ENCODE data around the gene MAIP1.
A peak's percentile ranks its signal among the peaks of the same experiment; 100 is the strongest.

Gene MAIP1

DNA sequence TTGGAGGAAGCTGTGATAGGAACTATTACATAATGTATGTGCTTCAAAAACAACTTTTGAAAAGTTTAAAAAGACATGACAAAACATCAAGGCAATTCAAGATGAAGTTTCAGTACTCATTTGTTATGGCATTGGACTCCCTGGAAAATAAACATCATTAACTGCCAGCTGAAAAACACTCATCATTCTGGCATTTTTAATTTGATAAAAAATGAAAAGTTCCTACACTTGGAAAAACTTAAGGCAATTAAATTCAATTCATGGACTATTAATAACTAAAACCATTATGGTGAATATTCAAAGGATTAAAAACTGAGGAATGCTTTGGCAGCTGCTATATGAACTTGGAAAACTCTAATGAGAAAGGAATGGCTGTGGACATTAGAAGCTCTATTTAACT is 8.5 kb upstream of the MAIP1 start:
- peak; percentile 18 for DNase-seq (ENCODE audit: low read depth, low spot score)

DNA sequence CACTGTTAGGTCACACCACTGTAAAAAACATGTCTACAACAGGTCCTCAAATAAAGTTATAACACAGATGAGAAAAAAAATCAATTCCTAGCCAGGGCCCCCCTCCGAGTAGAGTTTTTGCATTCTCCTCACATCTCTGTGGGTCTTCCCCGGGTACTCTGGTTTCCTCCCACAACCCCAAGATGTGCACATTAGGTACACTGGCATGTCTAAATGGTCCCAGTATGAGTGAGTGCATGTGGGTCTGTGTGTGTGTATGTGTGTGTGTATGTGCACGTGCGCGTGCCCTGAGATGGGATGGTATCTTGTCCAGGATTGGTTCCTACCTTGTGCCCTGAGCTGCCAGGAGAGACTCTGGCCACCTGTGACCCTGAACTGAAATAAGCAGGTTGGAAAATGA is 5.0 kb upstream of the MAIP1 start:
- DNase-seq (ENCODE audit: low read depth, low spot score) = no peak

GRCh38 chr2:199951023-199951422 is 4.4 kb upstream of the MAIP1 start:
- no peak for DNase-seq (ENCODE audit: low read depth, low spot score)

GRCh38 chr2:199955007-199955338 is 409 bp upstream of the MAIP1 start:
- no peak for DNase-seq (ENCODE audit: low read depth, low spot score)

DNA sequence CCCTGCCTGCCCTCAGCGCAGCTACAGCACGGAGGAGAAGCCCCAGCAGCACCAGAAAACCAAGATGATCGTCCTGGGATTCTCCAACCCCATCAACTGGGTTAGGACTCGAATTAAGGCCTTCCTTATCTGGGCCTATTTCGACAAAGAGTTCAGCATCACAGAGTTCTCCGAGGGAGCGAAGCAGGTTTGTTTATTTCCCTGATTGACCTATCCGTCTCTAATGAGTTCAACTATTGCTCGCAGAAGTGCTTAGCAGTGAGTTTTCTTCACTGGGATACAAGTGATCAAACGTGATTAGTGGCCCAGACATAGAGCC is 639 bp downstream of the MAIP1 start:
- DNase-seq (ENCODE audit: low read depth, low spot score) = no peak

DNA sequence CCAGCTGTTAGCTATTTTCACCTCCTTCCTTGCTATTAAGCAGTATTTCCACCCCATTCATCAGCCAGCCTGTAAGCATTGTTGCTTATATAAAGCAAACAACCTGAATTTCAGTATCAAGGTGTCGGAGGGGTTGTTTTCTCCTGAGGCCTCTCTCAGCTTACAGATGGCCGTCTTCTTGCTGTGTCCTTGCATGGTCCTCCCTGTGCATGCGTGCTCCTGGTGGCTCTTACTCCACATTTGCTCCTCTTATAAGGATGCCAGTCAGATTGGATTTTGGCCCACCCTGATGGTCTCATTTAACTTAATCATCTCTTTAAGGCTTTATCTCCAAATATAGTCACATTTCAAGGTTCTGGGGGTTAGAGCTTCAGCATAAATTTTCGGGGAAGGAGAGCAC is 2.6 kb downstream of the MAIP1 start:
- no peak for DNase-seq (ENCODE audit: low read depth, low spot score)

GRCh38 chr2:199962203-199962602 is 6.8 kb downstream of the MAIP1 start:
- DNase-seq (ENCODE audit: low read depth, low spot score) = no peak

DNA sequence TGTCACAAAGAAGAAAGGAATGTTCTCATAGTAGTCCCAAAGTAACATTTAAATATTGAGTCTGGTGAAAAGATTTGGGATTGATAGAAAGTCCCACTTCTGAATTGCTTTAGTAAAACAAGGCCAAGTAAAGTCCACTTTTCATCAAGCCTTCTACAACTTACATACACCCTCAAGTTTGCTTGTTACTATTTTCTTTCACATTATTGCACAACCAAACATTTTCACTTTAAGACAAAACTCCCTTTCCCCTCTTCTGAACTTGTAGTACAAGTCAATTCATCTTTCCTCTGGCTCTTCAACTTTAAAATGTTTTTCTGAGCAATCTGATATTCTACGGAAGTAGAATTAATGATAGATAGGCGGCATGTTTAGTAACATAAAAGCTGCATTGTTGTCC is 11.0 kb downstream of the MAIP1 start:
- DNase-seq (ENCODE audit: low read depth, low spot score) = no peak

DNA sequence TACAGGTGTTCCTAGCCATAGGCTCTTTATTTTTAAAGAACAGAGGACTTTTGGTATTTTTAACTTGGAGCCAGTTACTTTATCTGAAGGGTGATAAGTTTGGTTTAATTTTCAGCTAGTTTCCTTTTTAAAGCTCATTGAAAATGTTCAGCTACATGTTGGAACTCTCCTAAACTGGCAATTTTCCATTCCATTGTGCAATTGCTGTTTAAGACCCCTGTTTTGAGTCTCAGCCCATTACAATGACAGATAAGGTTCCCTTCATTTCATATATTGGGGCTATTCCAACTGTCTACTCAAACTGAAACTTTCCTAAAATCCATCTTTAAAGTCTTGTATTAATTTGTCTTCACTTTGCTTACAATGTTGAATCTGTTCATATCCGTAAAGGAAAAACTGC is 11.6 kb downstream of the MAIP1 start:
- no peak for DNase-seq (ENCODE audit: low read depth, low spot score)

- no peak for DNase-seq (ENCODE audit: low read depth, low spot score)
These were observed 12.7 kb downstream of the MAIP1 start for GRCh38 chr2:199968126-199968525.

DNA sequence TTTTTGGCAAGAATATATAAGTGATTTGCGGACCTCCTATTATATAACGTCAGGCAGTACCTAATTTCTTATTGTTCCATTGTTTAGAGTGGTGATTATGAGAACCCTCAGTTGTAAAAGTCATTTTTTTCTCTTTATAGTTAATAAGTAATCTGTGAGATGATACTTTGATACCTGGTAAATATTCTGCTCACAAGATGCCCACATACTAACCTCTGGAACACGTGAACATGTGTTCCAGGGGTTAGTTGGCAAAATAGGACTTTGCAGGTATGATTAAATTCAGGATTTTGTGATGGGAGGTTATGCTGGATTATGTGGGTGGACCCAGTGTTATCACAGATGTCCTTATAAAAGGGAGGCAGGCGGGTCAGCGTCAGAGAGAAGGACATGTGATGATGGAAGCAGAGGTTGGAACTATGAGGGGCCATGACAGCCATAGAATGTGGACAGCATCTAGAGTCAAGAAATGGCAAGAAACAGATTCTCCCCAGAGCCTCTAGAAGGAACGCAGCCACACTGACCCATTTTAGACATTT is 16.8 kb downstream of the MAIP1 start:
- no peak for DNase-seq (ENCODE audit: low read depth, low spot score)

GRCh38 chr2:199973703-199974102 is 18.3 kb downstream of the MAIP1 start:
- peak; percentile 65 for DNase-seq (ENCODE audit: low read depth, low spot score)

DNA sequence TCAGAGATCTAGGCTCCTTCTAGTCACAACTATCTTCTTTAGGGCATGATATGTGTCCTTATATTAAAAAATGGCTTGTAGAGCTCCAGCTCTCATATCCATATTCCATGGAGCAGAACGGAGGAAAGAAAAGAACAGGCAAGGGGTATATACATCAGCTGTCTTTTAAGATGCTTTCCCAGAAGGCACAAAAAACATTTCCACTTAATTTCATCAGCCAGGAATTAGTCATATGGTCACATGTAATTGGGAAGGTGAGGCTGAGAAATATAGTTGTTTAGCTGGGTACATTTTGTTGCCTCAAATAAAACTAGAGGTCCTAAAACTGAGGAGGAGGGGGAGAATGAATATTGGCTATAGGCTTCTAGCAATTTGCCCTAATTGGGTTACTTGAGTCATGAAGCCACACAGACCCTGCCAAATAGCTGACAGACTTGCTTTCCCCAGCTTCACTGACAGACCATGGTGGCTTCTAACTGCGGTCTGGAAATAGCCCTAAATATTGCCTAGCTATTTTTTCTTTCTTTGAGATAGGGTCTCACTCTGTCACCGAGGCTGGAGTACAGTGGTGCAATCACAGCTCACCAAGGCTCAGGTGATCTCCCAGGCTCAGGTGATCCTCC is 20.0 kb downstream of the MAIP1 start:
- DNase-seq (ENCODE audit: low read depth, low spot score) = no peak

DNA sequence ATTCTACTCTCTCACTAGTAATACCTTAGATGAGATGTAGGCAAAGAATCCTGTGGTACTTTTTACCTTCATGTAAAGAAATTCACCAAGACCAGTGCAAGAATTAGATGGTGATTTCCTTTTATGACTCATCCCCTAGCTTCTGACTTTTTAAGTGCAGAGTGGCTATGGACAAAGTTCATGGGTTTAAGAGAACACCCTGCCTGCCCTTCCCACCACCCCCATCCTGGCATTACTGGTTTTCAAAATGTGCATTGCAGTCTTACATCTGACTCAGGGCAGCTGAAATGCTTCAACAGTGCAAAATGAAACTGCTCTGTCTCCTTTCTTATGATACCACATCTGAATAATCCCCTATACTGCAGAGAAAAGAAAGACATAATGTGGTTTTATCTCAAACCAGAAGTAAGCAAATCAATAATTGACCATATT is 22.6 kb downstream of the MAIP1 start:
- DNase-seq (ENCODE audit: low read depth, low spot score) = peak; percentile 48

- no peak for DNase-seq (ENCODE audit: low read depth, low spot score)
These were observed 24.0 kb downstream of the MAIP1 start for GRCh38 chr2:199979398-199979797.

- DNase-seq (ENCODE audit: low read depth, low spot score) = peak; percentile 90
These were observed 24.6 kb downstream of the MAIP1 start for GRCh38 chr2:199979832-199980628.

DNA sequence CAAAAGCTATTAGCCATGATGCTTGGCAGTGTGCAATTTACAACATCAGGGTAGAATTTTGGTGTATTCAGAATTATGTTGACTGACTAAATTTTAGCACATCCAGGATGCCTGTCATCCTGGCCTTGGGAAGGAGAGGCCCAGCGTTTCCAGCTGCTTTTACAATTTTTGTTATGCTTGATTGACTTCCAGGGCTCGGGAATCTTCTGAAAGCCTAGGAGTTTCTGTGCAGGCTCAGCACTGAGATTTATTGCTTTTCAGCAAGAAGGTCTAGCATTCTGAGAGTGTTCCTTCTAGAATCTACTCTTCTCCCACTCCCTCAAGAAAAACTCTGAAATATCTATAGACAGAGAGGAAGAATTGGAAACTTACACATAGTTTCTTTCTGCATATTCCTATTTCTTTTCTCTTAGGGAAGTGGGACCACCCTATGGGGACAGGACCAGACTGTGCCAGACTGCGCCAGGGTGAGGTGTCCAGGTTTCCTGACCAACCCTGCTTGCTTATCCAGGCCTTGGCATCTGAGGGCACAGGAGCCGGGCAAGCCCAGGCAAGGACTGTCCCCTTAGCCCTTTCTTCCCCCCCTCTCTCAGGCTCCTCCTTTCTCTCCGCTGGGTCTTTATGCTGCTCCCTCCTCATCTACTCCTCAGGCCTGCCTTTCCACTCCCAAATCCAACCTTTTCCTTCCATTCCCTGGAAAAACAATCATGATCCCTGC is 26.9 kb downstream of the MAIP1 start:
- no peak for DNase-seq (ENCODE audit: low read depth, low spot score)

DNA sequence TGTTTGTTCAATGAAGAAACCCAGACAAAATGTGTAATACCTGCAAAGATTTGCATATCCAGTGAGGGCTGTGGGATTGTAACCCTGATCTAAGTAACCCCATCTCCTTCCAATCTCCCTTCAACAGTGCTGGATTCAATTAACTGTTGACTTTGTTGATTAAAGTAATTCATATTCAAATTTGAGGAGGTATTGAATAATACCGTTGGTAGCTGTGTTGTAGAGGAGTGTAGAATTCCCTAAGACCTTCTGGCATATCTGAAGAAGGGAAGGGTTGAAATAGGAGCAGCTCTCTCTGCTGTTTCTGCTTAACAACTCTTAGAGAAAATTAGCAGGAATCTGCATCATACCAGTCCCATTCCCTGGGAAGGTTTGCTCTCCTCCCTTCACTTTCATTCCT is 28.2 kb downstream of the MAIP1 start:
- no peak for DNase-seq (ENCODE audit: low read depth, low spot score)

- no peak for DNase-seq (ENCODE audit: low read depth, low spot score)
These were observed 28.8 kb downstream of the MAIP1 start for GRCh38 chr2:199984159-199984558.

DNA sequence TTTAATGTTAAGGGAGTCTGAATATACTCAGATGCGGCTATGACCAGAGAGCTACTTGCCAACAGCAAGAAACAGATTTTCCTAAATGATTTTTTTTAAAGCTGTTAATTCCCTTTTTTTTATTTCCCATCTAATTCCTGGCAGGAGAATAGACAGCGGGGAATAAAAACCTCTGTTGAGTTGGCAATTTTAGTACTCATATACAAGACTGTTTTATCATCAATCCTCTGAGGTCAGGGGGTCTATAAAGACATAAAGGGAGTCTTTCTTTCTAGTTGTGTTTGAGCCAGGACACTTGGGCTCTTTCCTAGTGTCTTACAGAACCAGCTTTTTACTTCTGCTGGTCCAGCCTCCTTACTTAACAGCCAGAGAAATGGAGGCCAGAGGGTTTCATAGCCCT is 29.4 kb downstream of the MAIP1 start:
- DNase-seq (ENCODE audit: low read depth, low spot score) = no peak

DNA sequence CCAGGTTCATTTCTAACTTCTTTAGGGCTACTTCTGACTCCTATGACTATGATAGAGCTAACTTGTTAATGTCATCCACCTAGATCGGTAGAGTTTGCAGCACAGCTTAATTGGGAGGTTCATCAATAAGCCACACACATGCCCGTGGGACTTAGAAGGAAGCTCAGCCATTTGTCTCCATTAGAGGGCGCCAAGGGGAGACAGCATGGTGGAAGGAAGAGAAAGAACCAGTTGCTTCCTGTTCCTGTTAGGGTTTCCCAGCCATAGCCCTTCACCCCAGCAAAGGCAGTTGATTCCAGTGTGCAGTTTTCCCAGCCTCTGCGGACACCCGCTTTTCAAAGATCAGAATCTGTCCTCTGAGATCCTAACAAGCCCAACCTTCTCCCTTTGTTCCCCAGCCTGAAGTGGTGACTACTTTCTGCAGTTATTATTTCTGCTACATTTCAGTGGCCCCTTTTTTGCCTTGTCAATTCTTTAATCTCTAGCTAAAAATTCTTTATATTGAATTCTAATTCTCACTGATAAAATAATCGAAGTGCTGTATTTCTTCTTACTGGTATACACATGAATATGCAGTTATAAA is 30.3 kb downstream of the MAIP1 start:
- DNase-seq (ENCODE audit: low read depth, low spot score) = peak; percentile 77

DNA sequence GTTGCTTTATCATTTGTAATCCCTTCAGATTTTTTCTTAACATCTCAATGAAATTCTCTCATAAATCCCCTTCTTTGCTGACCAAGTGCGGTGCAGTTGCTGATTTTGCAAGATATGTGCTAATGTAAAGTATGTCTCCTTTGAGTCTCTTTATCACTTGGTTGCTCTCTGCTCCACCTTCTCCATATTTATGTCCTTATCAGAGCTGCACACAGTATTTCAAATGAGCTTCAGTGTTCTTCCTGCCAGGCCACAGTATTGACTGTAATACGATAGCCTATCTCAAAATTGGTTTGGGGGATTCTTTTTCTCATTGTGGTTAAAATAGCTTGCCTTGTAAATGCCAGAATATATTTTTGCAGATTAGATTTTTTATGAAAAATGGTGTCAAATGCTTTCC is 32.2 kb downstream of the MAIP1 start:
- DNase-seq (ENCODE audit: low read depth, low spot score) = no peak

Measured in astrocyte of the hippocampus (primary cell).